Parathyroid adenoma (tissue), 2 donors: ENCODE measurements around the gene ZW10.

ENCODE experiments used
- H2AFZ ChIP-seq: fragments of 300-600 bp; sonication (generic); one replicate; pipeline ENCODE4 v1.7.0; 2017; ENCODE audit warnings: antibody characterized with exemption, mild to moderate bottlenecking
- H3K27ac ChIP-seq: fragments of 300-600 bp; sonication (generic); one replicate; pipeline ENCODE4 v1.7.0; 2017
- H3K27me3 ChIP-seq: fragments of 300-600 bp; sonication (generic); one replicate; pipeline ENCODE4 v1.7.0; 2017; ENCODE audit warnings: low read length; ENCODE audit not compliant: control insufficient read depth, insufficient read depth
- H3K36me3 ChIP-seq: fragments of 300-600 bp; sonication (generic); one replicate; pipeline ENCODE4 v1.7.0; 2017; ENCODE audit warnings: low read length; ENCODE audit not compliant: control insufficient read depth, insufficient read depth
- H3K4me1 ChIP-seq: fragments of 300-600 bp; sonication (generic); one replicate; pipeline ENCODE4 v1.7.0; 2017; ENCODE audit warnings: control low read depth
- H3K4me2 ChIP-seq: fragments of 300-600 bp; sonication (generic); one replicate; pipeline ENCODE4 v1.7.0; 2017; ENCODE audit warnings: low read length
- H3K4me3 ChIP-seq: fragments of 300-600 bp; sonication (generic); one replicate; pipeline ENCODE4 v1.7.0; 2017; ENCODE audit warnings: low read depth, low read length
- H3K79me2 ChIP-seq: fragments of 300-600 bp; sonication (generic); one replicate; pipeline ENCODE4 v1.7.0; 2017; ENCODE audit warnings: control low read depth
- H3K9ac ChIP-seq: fragments of 300-600 bp; sonication (generic); one replicate; pipeline ENCODE4 v1.7.0; 2017; ENCODE audit warnings: mild to moderate bottlenecking
- H3K9me3 ChIP-seq: fragments of 300-600 bp; sonication (generic); one replicate; pipeline ENCODE4 v1.7.0; 2017; ENCODE audit warnings: low read length; ENCODE audit not compliant: control insufficient read depth
- CTCF ChIP-seq: fragments of 300-600 bp; sonication (generic); IDR thresholded peaks from one replicate; pipeline ENCODE4 v1.7.0; 2017; ENCODE audit warnings: antibody characterized with exemption, mild to moderate bottlenecking
- donor health status: primary hyperparathyroidism.

Gene ZW10

GRCh38 chr11:113814181-113814580 lies 40.7 kb upstream of the ZW10 start:
- no peaks in the 10 kb centered on the region for H3K36me3 ChIP-seq
- H3K4me2 ChIP-seq, result no peak overlapping the region
- H3K9ac ChIP-seq, result no peak overlapping the region

GRCh38 chr11:113808931-113809330 lies 35.4 kb upstream of the ZW10 start:
- Histone ChIP-seq H3K9me3 (no peaks in the 10 kb centered on the region), H3K79me2 (no peaks in the 10 kb centered on the region), H3K27me3 (no peaks in the 10 kb centered on the region), H3K4me3 (no peak overlapping the region), H3K27ac (no peak overlapping the region), H2AFZ (no peak overlapping the region), H3K4me1 (no peaks in the 10 kb centered on the region), H3K36me3 (no peaks in the 10 kb centered on the region), H3K4me2 (no peak overlapping the region), H3K9ac (no peak overlapping the region)
- TF ChIP-seq CTCF, result no peak

More at GRCh38 chr11:113814181-113814580, 40.7 kb upstream of the ZW10 start:
- Histone ChIP-seq H3K4me3 (no peak overlapping the region), H3K27me3 (no peaks in the 10 kb centered on the region), H3K4me1 (no peaks in the 10 kb centered on the region), H3K9me3 (no peaks in the 10 kb centered on the region), H3K79me2 (no peaks in the 10 kb centered on the region), H2AFZ (no peak overlapping the region), H3K27ac (no peak overlapping the region)
- TF ChIP-seq CTCF, result no peak

GRCh38 chr11:113806406-113806805 lies 32.9 kb upstream of the ZW10 start:
- Histone ChIP-seq H3K9me3 (no peaks in the 10 kb centered on the region), H3K27ac (no peak overlapping the region), H3K4me2 (no peak overlapping the region), H3K79me2 (no peaks in the 10 kb centered on the region), H3K36me3 (no peaks in the 10 kb centered on the region), H3K9ac (no peak overlapping the region), H3K27me3 (no peaks in the 10 kb centered on the region), H2AFZ (no peak overlapping the region), H3K4me3 (no peak overlapping the region), H3K4me1 (no peaks in the 10 kb centered on the region)
- TF ChIP-seq CTCF, result no peak

GRCh38 chr11:113805640-113806039 lies 32.1 kb upstream of the ZW10 start:
- Histone ChIP-seq H3K27ac (no peak overlapping the region), H3K79me2 (no peaks in the 10 kb centered on the region), H3K4me2 (no peak overlapping the region), H3K9ac (no peak overlapping the region), H3K27me3 (no peaks in the 10 kb centered on the region), H3K4me1 (no peaks in the 10 kb centered on the region), H3K9me3 (no peaks in the 10 kb centered on the region), H3K36me3 (no peaks in the 10 kb centered on the region), H3K4me3 (no peak overlapping the region), H2AFZ (no peak overlapping the region)
- TF ChIP-seq CTCF, result no peak

- no peak overlapping the region for H3K27ac ChIP-seq
- H3K27me3 ChIP-seq, result no peaks in the 10 kb centered on the region
- no peak for TF ChIP-seq CTCF
- H3K4me2 ChIP-seq, result no peak overlapping the region
- no peaks in the 10 kb centered on the region for H3K79me2 ChIP-seq
- no peaks in the 10 kb centered on the region for H3K36me3 ChIP-seq
- no peaks in the 10 kb centered on the region for H3K4me1 ChIP-seq
- H3K4me3 ChIP-seq, result no peak overlapping the region
- H3K9me3 ChIP-seq, result no peaks in the 10 kb centered on the region
- H2AFZ ChIP-seq, result no peak overlapping the region
- no peak overlapping the region for H3K9ac ChIP-seq
Observed at GRCh38 chr11:113802621-113803020, 29.1 kb upstream of the ZW10 start.
